Measurements from ENCODE around the gene FRMPD2.

Gene FRMPD2

GRCh38 chr10:48285710-48286109 is 11.2 kb upstream of the FRMPD2 start:
- Histone ChIP-seq H3K9ac (ENCODE audit: low read length) (no peak overlapping the region), H3K4me1 (ENCODE audit: insufficient read depth, low read length, severe bottlenecking) (no peaks in the 10 kb centered on the region), H3K27me3 (ENCODE audit: insufficient read depth, low read length) (no peaks in the 10 kb centered on the region; the same call in 1 of the 2 replicates), H3K36me3 (ENCODE audit: insufficient read depth, low read length) (no peaks in the 10 kb centered on the region), H3K4me3 (ENCODE audit: low read depth, low read length, poor library complexity, severe bottlenecking) (no peak overlapping the region), H3K4me2 (ENCODE audit: low read length) (no peak overlapping the region), H3K79me2 (ENCODE audit: insufficient read depth, low read length) (no peaks in the 10 kb centered on the region), H3K27ac (ENCODE audit: low read depth, low read length, poor library complexity, severe bottlenecking) (no peak overlapping the region), H3K9me3 (ENCODE audit: low read length) (peaks cover 3% of the 10 kb centered on the region; the same call in 1 of the 2 replicates), H4K20me1 (ENCODE audit: insufficient read depth, low read length) (no peaks in the 10 kb centered on the region), H2AFZ (ENCODE audit: low read length) (no peak overlapping the region), H3K9me2 (ENCODE audit: low read depth, low read length) (no peaks in the 10 kb centered on the region), H3F3A (ENCODE audit: insufficient read depth, low read length) (no peaks in the 10 kb centered on the region)
- TF ChIP-seq EZH2 (IDR thresholded peaks at IDR 0.05; ENCODE audit: borderline replicate concordance, low read length), result no peak
- no peak for TF ChIP-seq CTCF (IDR thresholded peaks at IDR 0.05; ENCODE audit: low read length)

- Histone ChIP-seq H3K9me3 (ENCODE audit: low read length) (peaks cover 3% of the 10 kb centered on the region; the same call in 1 of the 2 replicates), H3K9me2 (ENCODE audit: low read depth, low read length) (no peaks in the 10 kb centered on the region), H4K20me1 (ENCODE audit: insufficient read depth, low read length) (no peaks in the 10 kb centered on the region), H3K4me2 (ENCODE audit: low read length) (no peak overlapping the region), H3K4me3 (ENCODE audit: low read depth, low read length, poor library complexity, severe bottlenecking) (no peak overlapping the region), H3K36me3 (ENCODE audit: insufficient read depth, low read length) (no peaks in the 10 kb centered on the region), H3K9ac (ENCODE audit: low read length) (no peak overlapping the region), H3K27me3 (ENCODE audit: insufficient read depth, low read length) (no peaks in the 10 kb centered on the region; the same call in 1 of the 2 replicates), H3F3A (ENCODE audit: insufficient read depth, low read length) (no peaks in the 10 kb centered on the region), H2AFZ (ENCODE audit: low read length) (no peak overlapping the region), H3K4me1 (ENCODE audit: insufficient read depth, low read length, severe bottlenecking) (no peaks in the 10 kb centered on the region), H3K79me2 (ENCODE audit: insufficient read depth, low read length) (no peaks in the 10 kb centered on the region), H3K27ac (ENCODE audit: low read depth, low read length, poor library complexity, severe bottlenecking) (no peak overlapping the region)
- no peak for TF ChIP-seq EZH2 (IDR thresholded peaks at IDR 0.05; ENCODE audit: borderline replicate concordance, low read length)
- no peak for TF ChIP-seq CTCF (IDR thresholded peaks at IDR 0.05; ENCODE audit: low read length)
These were observed 10.3 kb upstream of the FRMPD2 start for GRCh38 chr10:48284811-48285210.

- H3K27ac ChIP-seq (ENCODE audit: low read depth, low read length, poor library complexity, severe bottlenecking), result no peak overlapping the region
- no peaks in the 10 kb centered on the region for H3F3A ChIP-seq (ENCODE audit: insufficient read depth, low read length)
- no peaks in the 10 kb centered on the region for H3K36me3 ChIP-seq (ENCODE audit: insufficient read depth, low read length)
- H2AFZ ChIP-seq (ENCODE audit: low read length), result no peak overlapping the region
- no peaks in the 10 kb centered on the region for H3K4me1 ChIP-seq (ENCODE audit: insufficient read depth, low read length, severe bottlenecking)
- H4K20me1 ChIP-seq (ENCODE audit: insufficient read depth, low read length), result no peaks in the 10 kb centered on the region
- H3K4me2 ChIP-seq (ENCODE audit: low read length), result no peak overlapping the region
- no peak overlapping the region for H3K9ac ChIP-seq (ENCODE audit: low read length)
- no peaks in the 10 kb centered on the region for H3K9me2 ChIP-seq (ENCODE audit: low read depth, low read length)
- peaks cover 3% of the 10 kb centered on the region; the same call in 1 of the 2 replicates for H3K9me3 ChIP-seq (ENCODE audit: low read length)
- TF ChIP-seq EZH2 (IDR thresholded peaks at IDR 0.05; ENCODE audit: borderline replicate concordance, low read length) (no peak), CTCF (IDR thresholded peaks at IDR 0.05; ENCODE audit: low read length) (no peak)
- H3K79me2 ChIP-seq (ENCODE audit: insufficient read depth, low read length), result no peaks in the 10 kb centered on the region
- H3K27me3 ChIP-seq (ENCODE audit: insufficient read depth, low read length), result no peaks in the 10 kb centered on the region; the same call in 1 of the 2 replicates
- H3K4me3 ChIP-seq (ENCODE audit: low read depth, low read length, poor library complexity, severe bottlenecking), result no peak overlapping the region
These were observed 9.6 kb upstream of the FRMPD2 start for GRCh38 chr10:48284002-48284546.
